Adrenal gland (tissue), 5 donors: ENCODE results near the gene THSD4.

Experiments
- CTCF ChIP-seq, 6 experiments: fragments of 450-650 bp in 4 of 6; fragments of 200-600 bp in 2 of 6; sonication (generic) in 1 of 6; IDR thresholded peaks; 1 replicate in 5 of 6; 2 replicates in 1 of 6; pipeline versions ENCODE4 v1.5.1 to v1.8.0; 2016 to 2021; ENCODE audit warnings: antibody characterized with exemption in 6 of 6, mild to moderate bottlenecking in 2 of 6, moderate library complexity in 1 of 6
- POLR2A ChIP-seq, 2 donors: fragments of 450-650 bp; IDR thresholded peaks; one replicate each; pipeline ENCODE4 v1.6.1; 2017; ENCODE audit warnings: antibody characterized with exemption in 2 of 2, mild to moderate bottlenecking in 2 of 2, moderate library complexity in 1 of 2
- donor health status: DM: no; HTN: no; CAD: no.

- TF ChIP-seq CTCF (IDR thresholded peaks at IDR 0.05) (no peak), POLR2A (IDR thresholded peaks at IDR 0.05) (no peak)
Measured at GRCh38 chr15:71495398-71495780, 380.1 kb downstream of the THSD4 start.
